ENCODE data around the gene SMIM44.

- TF ChIP-seq CTCF (IDR thresholded peaks at IDR 0.05) (no peak), EZH2 (IDR thresholded peaks at IDR 0.05; ENCODE audit: borderline replicate concordance, insufficient read depth, low read depth, low read length, poor library complexity, severe bottlenecking) (no peak)
These were observed 4.6 kb downstream of the SMIM44 start for GRCh38 chr19:3478409-3479176.

All from B cell (primary cell).